ENCODE data around the gene CHST11. TPM values are rescaled to one million over a fixed set of nuclear protein-coding genes. Genes with fewer than 3 reads are reported as not detected.
A peak's percentile ranks its signal among the peaks of the same experiment; 100 is the strongest.

CHST11 gene
- total and polyA plus RNA-seq, 10 of the 15 experiments (the other 5 are each of a cell fraction or from before 2014, with no cell fraction given): 1.9 to 38.1 (median 17.2) TPM

GRCh38 chr12:104504146-104504545 is 47.4 kb downstream of the CHST11 start:
- FAIRE-seq: no peak
- Histone ChIP-seq H3K4me1 (ENCODE audit: control insufficient read depth, insufficient read depth, low read length) (peaks cover 35% of the 10 kb centered on the region), H2AFZ (ENCODE audit: control insufficient read depth, low read depth, low read length) (no peak overlapping the region), H3K9me3 (replicated peaks; ENCODE audit: control insufficient read depth, insufficient read depth, low read length) (peaks cover 5% of the 10 kb centered on the region; the same call in 2 of the 3 replicates), H4K20me1 (ENCODE audit: control insufficient read depth, insufficient read depth) (no peaks in the 10 kb centered on the region), H3K27ac (ENCODE audit: control insufficient read depth, insufficient read depth) (0 out of 2 replicates have a peak overlapping the region, but pooled peaks have one; percentile 43), H3K36me3 (ENCODE audit: control insufficient read depth in 2 of 2, insufficient read depth in 2 of 2, low read length in 1 of 2) (no peaks in the 10 kb centered on the region; a peak in 1 of 4 replicates), H3K4me3 (no peak overlapping the region), H3K4me2 (ENCODE audit: control insufficient read depth, insufficient read depth) (peak overlapping the region; percentile 90; the same call in 1 of the 2 replicates), H3K79me2 (ENCODE audit: control insufficient read depth, insufficient read depth, low read length) (peaks cover 67% of the 10 kb centered on the region), H3K27me3 (replicated peaks in 1 of 2; ENCODE audit: control insufficient read depth in 2 of 2, insufficient read depth in 2 of 2, low read length in 1 of 2) (no peaks in the 10 kb centered on the region), H3K9ac (ENCODE audit: control insufficient read depth, insufficient read depth, low read length) (peak overlapping the region; percentile 3; the same call in 1 of the 2 replicates)
- peak; percentile 13; the same call in 2 of the 3 replicates for ATAC-seq
- TF ChIP-seq SREBF1 (IDR thresholded peaks at IDR 0.05; ENCODE audit: low read length) (no peak), MEF2B (IDR thresholded peaks at IDR 0.05; ENCODE audit: partially characterized antibody, poor library complexity, severe bottlenecking) (no peak), BHLHE40 (IDR thresholded peaks at IDR 0.05; ENCODE audit: borderline replicate concordance in 1 of 2, low read depth in 2 of 2, low read length in 1 of 2) (peak in 1 of 2 experiments; percentile 21; a peak in 1 of 4 replicates), JUNB (IDR thresholded peaks at IDR 0.05) (no peak)
- TF ChIP-seq, protein P1, sequence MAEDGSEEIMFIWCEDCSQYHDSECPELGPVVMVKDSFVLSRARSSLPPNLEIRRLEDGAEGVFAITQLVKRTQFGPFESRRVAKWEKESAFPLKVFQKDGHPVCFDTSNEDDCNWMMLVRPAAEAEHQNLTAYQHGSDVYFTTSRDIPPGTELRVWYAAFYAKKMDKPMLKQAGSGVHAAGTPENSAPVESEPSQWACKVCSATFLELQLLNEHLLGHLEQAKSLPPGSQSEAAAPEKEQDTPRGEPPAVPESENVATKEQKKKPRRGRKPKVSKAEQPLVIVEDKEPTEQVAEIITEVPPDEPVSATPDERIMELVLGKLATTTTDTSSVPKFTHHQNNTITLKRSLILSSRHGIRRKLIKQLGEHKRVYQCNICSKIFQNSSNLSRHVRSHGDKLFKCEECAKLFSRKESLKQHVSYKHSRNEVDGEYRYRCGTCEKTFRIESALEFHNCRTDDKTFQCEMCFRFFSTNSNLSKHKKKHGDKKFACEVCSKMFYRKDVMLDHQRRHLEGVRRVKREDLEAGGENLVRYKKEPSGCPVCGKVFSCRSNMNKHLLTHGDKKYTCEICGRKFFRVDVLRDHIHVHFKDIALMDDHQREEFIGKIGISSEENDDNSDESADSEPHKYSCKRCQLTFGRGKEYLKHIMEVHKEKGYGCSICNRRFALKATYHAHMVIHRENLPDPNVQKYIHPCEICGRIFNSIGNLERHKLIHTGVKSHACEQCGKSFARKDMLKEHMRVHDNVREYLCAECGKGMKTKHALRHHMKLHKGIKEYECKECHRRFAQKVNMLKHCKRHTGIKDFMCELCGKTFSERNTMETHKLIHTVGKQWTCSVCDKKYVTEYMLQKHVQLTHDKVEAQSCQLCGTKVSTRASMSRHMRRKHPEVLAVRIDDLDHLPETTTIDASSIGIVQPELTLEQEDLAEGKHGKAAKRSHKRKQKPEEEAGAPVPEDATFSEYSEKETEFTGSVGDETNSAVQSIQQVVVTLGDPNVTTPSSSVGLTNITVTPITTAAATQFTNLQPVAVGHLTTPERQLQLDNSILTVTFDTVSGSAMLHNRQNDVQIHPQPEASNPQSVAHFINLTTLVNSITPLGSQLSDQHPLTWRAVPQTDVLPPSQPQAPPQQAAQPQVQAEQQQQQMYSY (CRISPR knock-in tag; IDR thresholded peaks at IDR 0.05): no peak
- in situ Hi-C loops (cut with MboI): no loop called here
- no TSS peak for BruUV-seq (replicated peaks)
- RAD21 ChIA-PET (ENCODE audit: unreplicated experiment): interaction anchor here (1.5 to 3.8 kb wide), 3 partner anchors 31 to 122 kb away, joined by 3 to 15 read pairs (median 13); no protein-coding TSS in a partner anchor
- POLR2A ChIA-PET: no interaction called here
- intact Hi-C loops (cut with micrococcal nuclease; ENCODE audit: unreplicated experiment): no loop called here
- SMC1A ChIA-PET (ENCODE audit: uncharacterized antibody, unreplicated experiment): interaction anchor here (1.4 to 4.1 kb wide), 6 partner anchors 12 to 66 kb away, joined by 4 to 21 read pairs (median 6); no protein-coding TSS in a partner anchor
- 92% methylated on average over 9 of the region's 9 CpGs for WGBS (ENCODE audit: insufficient coverage, insufficient replicate concordance, low lambda C conversion rate, missing lambda C conversion rate)
- CTCF ChIA-PET: interaction anchor here (1.3 kb wide), 1 partner anchor 31 kb away, joined by 3 read pairs; no protein-coding TSS in a partner anchor
- DNase-seq (ENCODE audit: low read depth, low spot score): no peak
